PC-3 (cell line): ENCODE measurements around the gene RNF208. TPM values are rescaled to one million over a fixed set of nuclear protein-coding genes. Genes with fewer than 3 reads are reported as not detected.

Experiments
- ATAC-seq: fragments of 200-7000 bp; cut with Tn5 transposase; 2 replicates; pipeline ENCODE4 v1.9.1; 2020; ENCODE audit warnings: mild to moderate bottlenecking, moderate library complexity
- BruUV-seq: library from RNA; stranded (reverse); fragments of 400-500 nt; replicated peaks from 2 replicates; lab custom pipeline; 2021; lab: Mats Ljungman, UMichigan
- CTCF ChIA-PET: fragments of 300-600 bp; sonication (Branson Sonifier 250); formaldehyde crosslinking; loops from one replicate; lab custom pipeline; 2022; ENCODE audit warnings: antibody characterized with exemption; lab: Charles Lee
- POLR2A ChIA-PET: fragments of 300-600 bp; sonication (Branson Sonifier 250); formaldehyde crosslinking; loops from one replicate; lab custom pipeline; 2022; ENCODE audit warnings: antibody characterized with exemption; ENCODE audit not compliant: unreplicated experiment; lab: Charles Lee
- DNase-seq: peaks from one replicate; pipeline ENCODE4 v3.0.0-alpha.2; 2015
- H2AFZ ChIP-seq: fragments of 300-600 bp; sonication (generic); 2 replicates; pipeline ENCODE4 v1.6.0; 2016; ENCODE audit warnings: antibody characterized with exemption, low read length
- H3F3A ChIP-seq: fragments of 300-600 bp; sonication (generic); one replicate; pipeline ENCODE4 v1.6.0; 2017; ENCODE audit warnings: antibody characterized with exemption, low read length, control low read depth, mild to moderate bottlenecking; ENCODE audit not compliant: unreplicated experiment
- H3K27ac ChIP-seq: fragments of 300-600 bp; sonication (generic); 2 replicates; pipeline ENCODE4 v1.5.1; 2016; ENCODE audit warnings: mild to moderate bottlenecking, low read length
- H3K27me3 ChIP-seq: fragments of 300-600 bp; sonication (generic); 2 replicates; pipeline ENCODE4 v1.6.1; 2016; ENCODE audit warnings: low read length, mixed read lengths
- H3K36me3 ChIP-seq: fragments of 300-600 bp; sonication (generic); 2 replicates; pipeline ENCODE4 v1.6.1; 2016; ENCODE audit warnings: low read depth, mixed run types, low read length, mixed read lengths
- H3K4me1 ChIP-seq: fragments of 300-600 bp; sonication (generic); 2 replicates; pipeline ENCODE4 v1.5.1; 2016; ENCODE audit warnings: low read length; ENCODE audit not compliant: insufficient read depth
- H3K4me2 ChIP-seq: fragments of 300-600 bp; sonication (generic); 2 replicates; pipeline ENCODE4 v1.6.0; 2016; ENCODE audit warnings: low read length
- H3K4me3 ChIP-seq: fragments of 300-600 bp; sonication (generic); 2 replicates; pipeline ENCODE4 v1.5.1; 2016; ENCODE audit warnings: mild to moderate bottlenecking, low read length, mixed read lengths
- H3K79me2 ChIP-seq: fragments of 300-600 bp; sonication (generic); 2 replicates; pipeline ENCODE4 v1.6.1; 2017; ENCODE audit warnings: low read length, mixed read lengths
- H3K9ac ChIP-seq: fragments of 300-600 bp; sonication (generic); 2 replicates; pipeline ENCODE4 v1.6.0; 2016; ENCODE audit warnings: mild to moderate bottlenecking, low read length
- H3K9me2 ChIP-seq: fragments of 300-600 bp; sonication (generic); replicated peaks from 2 replicates; pipeline ENCODE4 v1.6.1; 2016; ENCODE audit warnings: mixed run types, low read length, mixed read lengths
- H3K9me3 ChIP-seq: fragments of 300-600 bp; sonication (generic); 2 replicates; pipeline ENCODE4 v1.6.1; 2016; ENCODE audit warnings: low read length, mixed read lengths
- H4K20me1 ChIP-seq: fragments of 300-600 bp; sonication (generic); 2 replicates; pipeline ENCODE4 v1.6.1; 2016; ENCODE audit warnings: low read length, mixed read lengths
- CTCF ChIP-seq: fragments of 300-600 bp; sonication (generic); conservative IDR thresholded peaks from 2 replicates; pipeline ENCODE4 v1.5.1; 2017; ENCODE audit warnings: antibody characterized with exemption, low read depth, mild to moderate bottlenecking, low read length
- EZH2 ChIP-seq: fragments of 300-600 bp; sonication (generic); IDR thresholded peaks from one replicate; pipeline ENCODE4 v1.6.1; 2017; ENCODE audit warnings: antibody characterized with exemption, mild to moderate bottlenecking, low read length; ENCODE audit not compliant: unreplicated experiment
- EZH2phosphoT487 ChIP-seq: fragments of 300-600 bp; sonication (generic); IDR thresholded peaks from 2 replicates; pipeline ENCODE4 v1.6.1; 2018; ENCODE audit warnings: mild to moderate bottlenecking, antibody characterized with exemption, low read length, borderline replicate concordance
- intact Hi-C: fragments of 100-400 bp; cut with micrococcal nuclease; formaldehyde crosslinking; loops from 2 replicates; pipeline ENCODE4 v1.9.0; 2023
- total RNA-seq: library from RNA; depleted of rRNA; stranded (reverse); fragments of >200 nt; gene quantifications from 2 replicates; pipeline ENCODE4 v1.2.3, GENCODE V29; 2014

Gene RNF208
- total RNA-seq, 1 experiment from 2014 or later: 1.7 TPM

- Histone ChIP-seq H3K4me3 (peak overlapping the region; percentile 88), H2AFZ (peak overlapping the region; percentile 69), H3K27ac (peak overlapping the region; percentile 81), H3K9me3 (no peaks in the 10 kb centered on the region), H3K9ac (peak overlapping the region; percentile 97), H3K27me3 (no peaks in the 10 kb centered on the region), H3K9me2 (no peaks in the 10 kb centered on the region), H3K4me1 (peaks cover 47% of the 10 kb centered on the region), H4K20me1 (no peaks in the 10 kb centered on the region), H3K36me3 (no peaks in the 10 kb centered on the region), H3K79me2 (peaks cover 19% of the 10 kb centered on the region), H3F3A (peaks cover 2% of the 10 kb centered on the region), H3K4me2 (peak overlapping the region; percentile 99)
- TF ChIP-seq EZH2: no peak
- no peak for TF ChIP-seq EZH2phosphoT487
- no peak for TF ChIP-seq CTCF
- BruUV-seq: no TSS peak
- DNase-seq (peak; percentile 97), ATAC-seq (peak; percentile 33)
- intact Hi-C loops: no loop called here
- POLR2A ChIA-PET: interaction anchor here (0.6 to 0.8 kb wide), 3 partner anchors 19 to 504 kb away, joined by 3 to 32 read pairs (median 5); no protein-coding TSS in a partner anchor
- CTCF ChIA-PET: interaction anchor here (0.5 to 1.3 kb wide), 3 partner anchors 11 to 54 kb away, joined by 3 to 11 read pairs (median 4); partner anchors contain the start of gene TOR4A
Measured at GRCh38 chr9:137223078-137223970, 1.3 kb upstream of the RNF208 start.

GRCh38 chr9:137221506-137222111 is 431 bp downstream of the RNF208 start:
- H3K9ac ChIP-seq: no peak overlapping the region
- peaks cover 50% of the 10 kb centered on the region for H3K4me1 ChIP-seq
- POLR2A ChIA-PET: interaction anchor here (0.5 kb wide), 1 partner anchor 157 kb away, joined by 8 read pairs; no protein-coding TSS in a partner anchor
- H4K20me1 ChIP-seq: no peaks in the 10 kb centered on the region
- no peak for ATAC-seq
- H3K36me3 ChIP-seq: no peaks in the 10 kb centered on the region
- peaks cover 2% of the 10 kb centered on the region for H3F3A ChIP-seq
- no peaks in the 10 kb centered on the region for H3K9me2 ChIP-seq
- TF ChIP-seq EZH2: no peak
- no peak for TF ChIP-seq EZH2phosphoT487
- no peak for TF ChIP-seq CTCF
- no peak for DNase-seq
- BruUV-seq: no TSS peak
- H3K9me3 ChIP-seq: no peaks in the 10 kb centered on the region
- H3K27ac ChIP-seq: no peak overlapping the region
- CTCF ChIA-PET: no interaction called here
- H3K4me2 ChIP-seq: peak overlapping the region; percentile 69
- H3K4me3 ChIP-seq: peak overlapping the region; percentile 55
- H2AFZ ChIP-seq: no peak overlapping the region
- H3K79me2 ChIP-seq: peaks cover 19% of the 10 kb centered on the region
- H3K27me3 ChIP-seq: no peaks in the 10 kb centered on the region
- intact Hi-C loops: no loop called here
